Glutamatergic neuron (in vitro differentiated cells): ENCODE results near the gene CDK5R1. TPM values are rescaled to one million over a fixed set of nuclear protein-coding genes. Genes with fewer than 3 reads are reported as not detected.

Experiments used
- DNase-seq: peaks from one replicate; pipeline ENCODE4 v3.0.0; 2022
- H3K27ac Mint-ChIP-seq: one replicate; pipeline ENCODE4 v1.8.0; 2020; ENCODE audit warnings: mild to moderate bottlenecking, mixed read lengths, inconsistent platforms; ENCODE audit not compliant: unreplicated experiment
- H3K27me3 Mint-ChIP-seq: one replicate; pipeline ENCODE4 v1.8.0; 2020; ENCODE audit warnings: mild to moderate bottlenecking, moderate library complexity, mixed read lengths, inconsistent platforms; ENCODE audit not compliant: unreplicated experiment
- H3K36me3 Mint-ChIP-seq: one replicate; pipeline ENCODE4 v1.8.0; 2020; ENCODE audit warnings: mild to moderate bottlenecking, mixed read lengths, inconsistent platforms; ENCODE audit not compliant: unreplicated experiment
- H3K4me1 Mint-ChIP-seq: one replicate; pipeline ENCODE4 v1.8.0; 2020; ENCODE audit warnings: mild to moderate bottlenecking, low read depth, mixed read lengths, inconsistent platforms; ENCODE audit not compliant: unreplicated experiment
- H3K4me3 Mint-ChIP-seq: one replicate; pipeline ENCODE4 v1.8.0; 2020; ENCODE audit warnings: mild to moderate bottlenecking, mixed read lengths, inconsistent platforms; ENCODE audit not compliant: unreplicated experiment
- H3K9me3 Mint-ChIP-seq: one replicate; pipeline ENCODE4 v1.8.0; 2020; ENCODE audit warnings: mild to moderate bottlenecking, moderate library complexity, mixed read lengths, inconsistent platforms; ENCODE audit not compliant: unreplicated experiment
- total RNA-seq: library from RNA; stranded (reverse); fragmentation: NEBNext Ultra II Directional; extraction: Animal tissue kit (Norgen Biotek cat#: 25700); gene quantifications from one replicate; pipeline ENCODE4 v1.2.1, GENCODE V29; 2021; ENCODE audit not compliant: unreplicated experiment
- TF ChIP-seq, protein P1 (sequence below): fragments of 200-600 bp; sonication (generic); IDR thresholded peaks from one replicate; pipeline ENCODE4 v1.5.0; 2021; ENCODE audit not compliant: partially characterized antibody, unreplicated experiment

The CDK5R1 gene
- total RNA-seq, 1 donor from 2014 or later: 73.9 TPM

- Mint-ChIP-seq H3K4me1 (peaks cover 42% of the 10 kb centered on the region), H3K27me3 (peaks cover 12% of the 10 kb centered on the region), H3K4me3 (peak overlapping the region; percentile 99), H3K36me3 (peaks cover 11% of the 10 kb centered on the region), H3K27ac (peak overlapping the region; percentile 93), H3K9me3 (peaks cover 28% of the 10 kb centered on the region)
- TF ChIP-seq, protein P1, sequence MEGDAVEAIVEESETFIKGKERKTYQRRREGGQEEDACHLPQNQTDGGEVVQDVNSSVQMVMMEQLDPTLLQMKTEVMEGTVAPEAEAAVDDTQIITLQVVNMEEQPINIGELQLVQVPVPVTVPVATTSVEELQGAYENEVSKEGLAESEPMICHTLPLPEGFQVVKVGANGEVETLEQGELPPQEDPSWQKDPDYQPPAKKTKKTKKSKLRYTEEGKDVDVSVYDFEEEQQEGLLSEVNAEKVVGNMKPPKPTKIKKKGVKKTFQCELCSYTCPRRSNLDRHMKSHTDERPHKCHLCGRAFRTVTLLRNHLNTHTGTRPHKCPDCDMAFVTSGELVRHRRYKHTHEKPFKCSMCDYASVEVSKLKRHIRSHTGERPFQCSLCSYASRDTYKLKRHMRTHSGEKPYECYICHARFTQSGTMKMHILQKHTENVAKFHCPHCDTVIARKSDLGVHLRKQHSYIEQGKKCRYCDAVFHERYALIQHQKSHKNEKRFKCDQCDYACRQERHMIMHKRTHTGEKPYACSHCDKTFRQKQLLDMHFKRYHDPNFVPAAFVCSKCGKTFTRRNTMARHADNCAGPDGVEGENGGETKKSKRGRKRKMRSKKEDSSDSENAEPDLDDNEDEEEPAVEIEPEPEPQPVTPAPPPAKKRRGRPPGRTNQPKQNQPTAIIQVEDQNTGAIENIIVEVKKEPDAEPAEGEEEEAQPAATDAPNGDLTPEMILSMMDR: no peak
- DNase-seq: no peak
Measured at GRCh38 chr17:32488177-32488542, 1.4 kb downstream of the CDK5R1 start.

DNA sequence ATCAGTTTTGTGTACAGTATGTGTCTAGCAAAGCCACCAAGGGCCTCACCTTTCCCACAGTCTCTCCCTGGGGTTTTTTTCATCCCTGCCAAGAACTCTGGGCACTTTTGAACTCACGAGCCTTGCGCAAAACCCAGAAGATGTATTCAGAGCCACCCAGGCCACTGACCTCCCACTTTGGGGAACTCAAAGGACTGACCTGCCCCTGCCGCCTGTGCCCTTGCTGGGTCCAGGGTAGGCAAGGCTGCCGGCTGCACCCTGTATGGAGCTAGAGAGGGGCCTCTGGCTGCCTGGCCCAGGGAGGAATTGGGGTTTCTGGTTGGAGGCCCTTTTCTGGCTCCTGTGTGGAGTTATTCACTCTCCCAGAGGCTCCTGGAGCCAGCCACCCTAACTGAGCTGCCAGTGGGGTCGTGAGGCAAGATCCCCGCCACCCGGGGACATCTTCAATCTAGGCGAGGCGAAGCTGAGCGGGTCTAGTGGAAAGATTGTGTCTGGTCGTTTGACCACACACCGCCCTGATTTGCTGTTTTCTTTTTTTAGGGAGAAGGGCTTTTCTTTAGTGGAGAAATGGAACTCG, 1.9 kb downstream of the CDK5R1 start:
- peak overlapping the region; percentile 93 for H3K27ac Mint-ChIP-seq
- H3K4me3 Mint-ChIP-seq: peak overlapping the region; percentile 99
- H3K4me1 Mint-ChIP-seq: peaks cover 37% of the 10 kb centered on the region
- peaks cover 11% of the 10 kb centered on the region for H3K36me3 Mint-ChIP-seq
- DNase-seq: no peak
- peaks cover 12% of the 10 kb centered on the region for H3K27me3 Mint-ChIP-seq
- H3K9me3 Mint-ChIP-seq: peaks cover 28% of the 10 kb centered on the region
- TF ChIP-seq, protein P1: no peak

DNA sequence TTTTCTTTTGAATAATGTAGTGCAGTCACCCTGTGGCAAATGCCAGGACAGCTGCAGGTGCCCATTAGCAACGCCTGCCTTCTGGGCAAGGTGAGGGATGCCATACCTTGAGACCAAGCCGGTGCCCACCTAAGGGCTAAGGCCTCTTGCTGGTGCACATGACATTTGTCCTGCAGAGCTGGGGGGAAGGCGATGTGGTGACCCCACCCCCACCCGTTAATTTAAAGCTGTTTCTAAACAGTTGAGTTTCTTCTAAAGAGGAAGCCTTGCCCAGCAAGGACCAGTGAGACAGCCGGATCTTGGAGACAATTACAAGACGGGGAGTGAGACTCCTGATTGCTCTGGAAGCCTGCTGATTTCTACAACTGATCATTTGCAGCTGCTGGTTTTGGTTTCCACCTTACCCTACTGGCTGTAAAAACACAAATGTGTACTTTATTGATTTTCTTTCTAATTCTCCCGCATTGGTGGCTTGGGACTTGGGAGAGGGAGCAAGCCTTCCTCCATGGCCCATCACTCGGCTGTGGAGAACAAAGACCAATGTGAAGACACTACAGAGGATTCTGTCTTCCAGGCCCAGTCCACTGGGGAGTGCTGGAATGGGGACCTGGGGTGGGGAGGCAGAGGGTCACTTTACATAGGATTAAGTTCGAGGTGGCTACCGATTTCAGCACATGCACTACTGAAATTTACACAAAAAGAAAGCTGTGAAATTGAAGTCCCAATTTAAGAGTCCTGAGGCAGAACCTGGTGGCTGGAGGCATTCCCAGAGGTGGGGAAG, 2.7 kb downstream of the CDK5R1 start:
- peak overlapping the region; percentile 99 for H3K4me3 Mint-ChIP-seq
- peaks cover 12% of the 10 kb centered on the region for H3K27me3 Mint-ChIP-seq
- DNase-seq: no peak
- H3K27ac Mint-ChIP-seq: peak overlapping the region; percentile 90
- H3K4me1 Mint-ChIP-seq: peaks cover 31% of the 10 kb centered on the region
- TF ChIP-seq, protein P1: no peak
- peaks cover 28% of the 10 kb centered on the region for H3K9me3 Mint-ChIP-seq
- peaks cover 11% of the 10 kb centered on the region for H3K36me3 Mint-ChIP-seq

- H3K27ac Mint-ChIP-seq: peak overlapping the region; percentile 90
Measured at GRCh38 chr17:32490101-32490482, 3.3 kb downstream of the CDK5R1 start.

More at GRCh38 chr17:32490101-32490482, 3.3 kb downstream of the CDK5R1 start:
- peak; percentile 37 for DNase-seq
- Mint-ChIP-seq H3K4me3 (peak overlapping the region; percentile 99), H3K9me3 (peaks cover 28% of the 10 kb centered on the region), H3K36me3 (peaks cover 11% of the 10 kb centered on the region), H3K4me1 (peaks cover 31% of the 10 kb centered on the region), H3K27me3 (peaks cover 12% of the 10 kb centered on the region)
- TF ChIP-seq, protein P1: no peak
